Gastrocnemius medialis (tissue), 4 donors: ENCODE results near the gene TMEM72.

Source experiments
- POLR2A ChIP-seq, 2 donors: fragments of 450-650 bp; IDR thresholded peaks; one replicate each; pipeline ENCODE4 v1.6.1; 2017; ENCODE audit warnings: antibody characterized with exemption in 2 of 2, mild to moderate bottlenecking in 2 of 2, moderate library complexity in 2 of 2
- TF ChIP-seq, protein P1 (sequence below), 5 experiments: fragments of 450-650 bp in 3 of 5; fragments of 200-600 bp in 2 of 5; sonication (generic) in 2 of 5; IDR thresholded peaks in 4 of 5; conservative IDR thresholded peaks in 1 of 5; 1 replicate in 4 of 5; 2 replicates in 1 of 5; pipeline ENCODE4 v1.5.1; 2016 to 2019; ENCODE audit warnings: antibody characterized with exemption in 5 of 5, mild to moderate bottlenecking in 3 of 5, moderate library complexity in 3 of 5

DNA sequence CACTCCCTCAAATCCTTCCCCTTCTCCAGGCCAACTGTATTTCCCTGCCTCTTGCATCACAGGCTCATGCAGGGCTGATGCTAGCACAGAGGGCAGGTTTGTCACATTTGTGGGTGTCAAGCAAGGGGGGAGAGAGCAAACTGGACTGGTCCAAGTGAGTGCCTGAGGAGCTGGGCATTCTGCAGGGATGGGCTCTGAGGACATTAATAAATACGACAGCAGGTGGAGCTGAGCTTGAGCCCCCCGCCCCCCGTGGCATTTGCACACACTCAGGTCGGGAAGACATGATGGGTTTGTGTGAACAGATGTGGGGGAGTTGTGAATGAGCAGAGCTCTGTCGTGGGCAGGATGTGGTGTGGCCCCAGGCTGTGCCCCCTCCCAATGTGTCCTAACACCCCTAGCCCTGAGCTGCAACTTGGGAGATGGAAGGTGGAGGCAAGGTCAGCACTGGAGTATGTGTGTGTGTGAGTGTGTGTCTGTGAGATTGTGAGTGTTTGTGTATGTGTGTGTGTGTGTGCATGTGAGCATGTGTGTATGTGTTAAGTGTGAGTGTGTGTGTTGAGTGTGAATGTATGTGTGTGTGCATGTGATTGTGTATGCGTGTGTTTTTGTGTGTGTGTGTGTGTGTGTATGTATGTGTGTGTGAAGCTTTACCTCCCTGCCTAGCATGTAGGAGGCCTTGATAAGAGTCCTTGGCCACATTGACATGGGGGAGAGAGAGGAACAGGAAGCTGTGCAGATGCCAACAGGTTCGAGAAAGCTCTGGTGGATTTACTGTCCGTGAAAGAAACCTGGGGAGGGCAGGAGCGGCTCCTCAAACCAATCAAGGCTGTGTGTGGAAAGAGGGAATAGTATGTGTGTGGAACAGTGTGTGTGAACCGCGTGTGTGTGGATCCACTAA, 57.6 kb downstream of the TMEM72 start:
- TF ChIP-seq, protein P1, sequence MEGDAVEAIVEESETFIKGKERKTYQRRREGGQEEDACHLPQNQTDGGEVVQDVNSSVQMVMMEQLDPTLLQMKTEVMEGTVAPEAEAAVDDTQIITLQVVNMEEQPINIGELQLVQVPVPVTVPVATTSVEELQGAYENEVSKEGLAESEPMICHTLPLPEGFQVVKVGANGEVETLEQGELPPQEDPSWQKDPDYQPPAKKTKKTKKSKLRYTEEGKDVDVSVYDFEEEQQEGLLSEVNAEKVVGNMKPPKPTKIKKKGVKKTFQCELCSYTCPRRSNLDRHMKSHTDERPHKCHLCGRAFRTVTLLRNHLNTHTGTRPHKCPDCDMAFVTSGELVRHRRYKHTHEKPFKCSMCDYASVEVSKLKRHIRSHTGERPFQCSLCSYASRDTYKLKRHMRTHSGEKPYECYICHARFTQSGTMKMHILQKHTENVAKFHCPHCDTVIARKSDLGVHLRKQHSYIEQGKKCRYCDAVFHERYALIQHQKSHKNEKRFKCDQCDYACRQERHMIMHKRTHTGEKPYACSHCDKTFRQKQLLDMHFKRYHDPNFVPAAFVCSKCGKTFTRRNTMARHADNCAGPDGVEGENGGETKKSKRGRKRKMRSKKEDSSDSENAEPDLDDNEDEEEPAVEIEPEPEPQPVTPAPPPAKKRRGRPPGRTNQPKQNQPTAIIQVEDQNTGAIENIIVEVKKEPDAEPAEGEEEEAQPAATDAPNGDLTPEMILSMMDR (IDR thresholded peaks at IDR 0.05 in 4 of 5, conservative IDR thresholded peaks at IDR 0.05 in 1 of 5) = no peak
- TF ChIP-seq POLR2A (IDR thresholded peaks at IDR 0.05) = no peak
